SH-SY5Y (cell line): ENCODE data around the gene TTLL3.

ENCODE experiments used
- GATA2 ChIP-seq: IDR thresholded peaks from 2 replicates; pipeline ENCODE4 v1.6.1; 2011; ENCODE audit warnings: mild to moderate bottlenecking, low read depth, low read length
- GATA3 ChIP-seq: IDR thresholded peaks from 2 replicates; pipeline ENCODE4 v1.6.1; 2011; ENCODE audit warnings: low read depth, mild to moderate bottlenecking, low read length, moderate library complexity

GRCh38 chr3:9866639-9867038, 56.6 kb downstream of the TTLL3 start:
- no peak for TF ChIP-seq GATA2
- no peak for TF ChIP-seq GATA3
